IMR-90 (cell line): ENCODE measurements around the gene SMC1B. TPM values are rescaled to one million over a fixed set of nuclear protein-coding genes. Genes with fewer than 3 reads are reported as not detected.

Experiments
- ATAC-seq: fragments of 200-7000 bp; cut with Tn5 transposase; 2 replicates; pipeline ENCODE4 v1.9.1; 2020; ENCODE audit warnings: low read depth, mild to moderate bottlenecking, moderate library complexity
- BruUV-seq: library from RNA; stranded (reverse); fragments of 400-500 nt; replicated peaks from 2 replicates; lab custom pipeline; 2021; lab: Mats Ljungman, UMichigan
- CTCF ChIA-PET: fragments of 300-600 bp; formaldehyde crosslinking; extraction: SDS; loops from one replicate; lab custom pipeline; 2021; ENCODE audit warnings: antibody characterized with exemption; lab: Yijun Ruan, JAX
- POLR2A ChIA-PET: fragments of 300-600 bp; sonication (Branson Sonifier 250); formaldehyde crosslinking; loops from one replicate; lab custom pipeline; 2022; ENCODE audit warnings: antibody characterized with exemption; ENCODE audit not compliant: unreplicated experiment; lab: Charles Lee
- DNase-seq: peaks from one replicate; pipeline ENCODE4 v3.0.0; 2013
- H2AFZ ChIP-seq: replicated peaks from 2 replicates; pipeline ENCODE3; 2013; ENCODE audit warnings: low read length, mild to moderate bottlenecking; ENCODE audit not compliant: poor library complexity
- H2AK5ac ChIP-seq: 2 replicates; pipeline ENCODE4 v1.6.1; 2013; ENCODE audit warnings: low read depth, low read length, inconsistent platforms
- H2AK9ac ChIP-seq: replicated peaks from 2 replicates; pipeline ENCODE3; 2013; ENCODE audit warnings: mild to moderate bottlenecking, low read depth, low read length, moderate library complexity; ENCODE audit not compliant: poor library complexity
- H2BK120ac ChIP-seq: 2 replicates; pipeline ENCODE4 v1.6.1; 2013; ENCODE audit warnings: low read depth, low read length, inconsistent platforms
- H2BK15ac ChIP-seq: 3 replicates; pipeline ENCODE4 v1.6.1; 2013; ENCODE audit warnings: low read depth, low read length, inconsistent platforms
- H2BK20ac ChIP-seq: 2 replicates; pipeline ENCODE4 v1.6.1; 2013; ENCODE audit warnings: low read depth, mild to moderate bottlenecking, inconsistent platforms, low read length, moderate library complexity
- H2BK5ac ChIP-seq: 2 replicates; pipeline ENCODE4 v1.6.1; 2013; ENCODE audit warnings: mild to moderate bottlenecking, low read depth, low read length, inconsistent platforms; ENCODE audit not compliant: poor library complexity, severe bottlenecking
- H3K14ac ChIP-seq: replicated peaks from 2 replicates; pipeline ENCODE4 v1.6.1; 2013; ENCODE audit warnings: low read depth, low read length, inconsistent platforms
- H3K18ac ChIP-seq: 2 replicates; pipeline ENCODE4 v1.6.1; 2013; ENCODE audit warnings: low read depth, low read length, control low read depth
- H3K23ac ChIP-seq: 2 replicates; pipeline ENCODE4 v1.6.1; 2013; ENCODE audit warnings: low read depth, low read length, inconsistent platforms
- H3K27ac ChIP-seq: 2 replicates; pipeline ENCODE4 v1.5.1; 2013; ENCODE audit warnings: mild to moderate bottlenecking, control low read depth, low read length; ENCODE audit not compliant: insufficient read depth
- H3K27me3 ChIP-seq: 2 replicates; pipeline ENCODE4 v1.6.1; 2013; ENCODE audit warnings: low read length; ENCODE audit not compliant: control insufficient read depth, insufficient read depth
- H3K36me3 ChIP-seq: 2 replicates; pipeline ENCODE4 v1.6.1; 2013; ENCODE audit warnings: low read length, mixed read lengths; ENCODE audit not compliant: control insufficient read depth, insufficient read depth
- H3K4ac ChIP-seq: 2 replicates; pipeline ENCODE4 v1.6.1; 2013; ENCODE audit warnings: low read depth, low read length, inconsistent platforms
- H3K4me1 ChIP-seq: 2 replicates; pipeline ENCODE4 v1.6.1; 2013; ENCODE audit warnings: low read length, mixed read lengths; ENCODE audit not compliant: control insufficient read depth, insufficient read depth
- H3K4me2 ChIP-seq: 2 replicates; pipeline ENCODE4 v1.6.1; 2013; ENCODE audit warnings: low read depth, mild to moderate bottlenecking, control low read depth, low read length, moderate library complexity
- H3K4me3 ChIP-seq: 2 replicates; pipeline ENCODE4 v1.5.1; 2013; ENCODE audit warnings: low read depth, mild to moderate bottlenecking, control low read depth, low read length, moderate library complexity; ENCODE audit not compliant: insufficient read depth
- H3K56ac ChIP-seq: 2 replicates; pipeline ENCODE4 v1.6.1; 2013; ENCODE audit warnings: low read length, inconsistent platforms; ENCODE audit not compliant: insufficient read depth; ENCODE audit errors: extremely low read depth
- H3K79me1 ChIP-seq, 2 experiments: 2 replicates each; pipeline ENCODE4 v1.6.1; 2013; ENCODE audit warnings: low read length in 2 of 2, inconsistent platforms in 1 of 2, low read depth in 1 of 2
- H3K9ac ChIP-seq: 2 replicates; pipeline ENCODE4 v1.6.1; 2013; ENCODE audit warnings: low read depth, low read length, control low read depth
- H3K9me1 ChIP-seq: 2 replicates; pipeline ENCODE4 v1.6.1; 2013; ENCODE audit warnings: low read length, inconsistent platforms; ENCODE audit not compliant: insufficient read depth
- H3K9me3 ChIP-seq: 2 replicates; pipeline ENCODE4 v1.6.1; 2013; ENCODE audit warnings: low read length; ENCODE audit not compliant: control insufficient read depth, insufficient read depth
- H4K20me1 ChIP-seq: 2 replicates; pipeline ENCODE4 v1.6.1; 2013; ENCODE audit warnings: low read length, inconsistent platforms; ENCODE audit not compliant: insufficient read depth
- H4K5ac ChIP-seq: 2 replicates; pipeline ENCODE4 v1.6.1; 2013; ENCODE audit warnings: mild to moderate bottlenecking, low read depth, low read length, control low read depth
- H4K8ac ChIP-seq, 2 experiments: 2 replicates each; pipeline ENCODE4 v1.6.1; 2013; ENCODE audit warnings: low read depth in 2 of 2, low read length in 2 of 2, control low read depth in 1 of 2, inconsistent platforms in 1 of 2
- H4K91ac ChIP-seq: 2 replicates; pipeline ENCODE4 v1.6.1; 2013; ENCODE audit warnings: low read depth, low read length, inconsistent platforms; ENCODE audit not compliant: insufficient read depth
- CEBPB ChIP-seq: IDR thresholded peaks from 2 replicates; pipeline ENCODE4 v1.6.1; 2012; ENCODE audit warnings: low read depth, low read length, improper control_type of control experiment
- MAFK ChIP-seq: IDR thresholded peaks from 2 replicates; pipeline ENCODE4 v1.6.1; 2012; ENCODE audit warnings: low read depth, low read length, improper control_type of control experiment
- POLR2A ChIP-seq: IDR thresholded peaks from 2 replicates; pipeline ENCODE4 v1.6.1; 2012; ENCODE audit warnings: mild to moderate bottlenecking, low read depth, low read length
- SMC3 ChIP-seq: fragments of 150-350 bp; IDR thresholded peaks from 2 replicates; pipeline ENCODE4 v1.6.1; 2016; ENCODE audit warnings: low read depth, mild to moderate bottlenecking, antibody characterized with exemption, low read length, moderate library complexity
- USF2 ChIP-seq: fragments of 150-350 bp; IDR thresholded peaks from 2 replicates; pipeline ENCODE4 v1.6.1; 2017; ENCODE audit warnings: mild to moderate bottlenecking, antibody characterized with exemption, low read length, low read depth
- WGBS, 2 experiments: methylation state at CpG; one replicate each; pipeline versions ENCODE4 v1.1.5 to v1.1.7; 2013; ENCODE audit warnings: missing lambda C conversion rate in 2 of 2; ENCODE audit not compliant: insufficient read length in 1 of 2; ENCODE audit errors: extremely low coverage in 2 of 2; 5-methylcytosine and 5-hydroxymethylcytosine counted together
- dilution Hi-C: fragments of 300-500 bp; cut with HindIII; formaldehyde crosslinking; loops from one replicate; pipeline ENCODE4 v1.14.3; 2018; ENCODE audit warnings: low sequenced_read_pairs; ENCODE audit not compliant: unreplicated experiment
- in situ Hi-C: fragments of 300-500 bp; cut with MboI; formaldehyde crosslinking; loops from 3 replicates; pipeline ENCODE4 v1.14.3; 2019; ENCODE audit warnings: low sequenced_read_pairs, inconsistent platforms, mixed read lengths
- intact Hi-C: fragments of 100-400 bp; cut with micrococcal nuclease; formaldehyde crosslinking; loops from 2 replicates; pipeline ENCODE4 v1.10.0; 2022
- polyA plus RNA-seq, 3 experiments: library from polyadenylated mRNA; depleted of rRNA; stranded (reverse); fragments of >200 nt; gene quantifications; 2 replicates each; pipeline ENCODE4 v1.2.3, GENCODE V29; 2012; ENCODE audit warnings: low replicate concordance in 1 of 3
- total RNA-seq: library from RNA; depleted of rRNA; stranded (reverse); fragments of >200 nt; gene quantifications from 2 replicates; pipeline ENCODE4 v1.2.3, GENCODE V29; 2012

The SMC1B gene
- total and polyA plus RNA-seq, 2 of the 4 experiments (the other 2 are of a cell fraction), result not detected

- Histone ChIP-seq H3K4me1 (no peaks in the 10 kb centered on the region), H2BK5ac (no peak overlapping the region), H3K18ac (no peak overlapping the region), H2AK5ac (no peak overlapping the region), H4K8ac (no peak overlapping the region), H3K23ac (no peak overlapping the region), H3K4ac (no peak overlapping the region), H3K56ac (no peak overlapping the region), H4K20me1 (no peaks in the 10 kb centered on the region), H3K9me3 (peaks cover 3% of the 10 kb centered on the region), H3K4me3 (no peak overlapping the region), H3K14ac (no peak overlapping the region), H3K9me1 (no peaks in the 10 kb centered on the region), H4K91ac (no peak overlapping the region), H2BK20ac (no peak overlapping the region), H3K4me2 (no peak overlapping the region), H3K36me3 (no peaks in the 10 kb centered on the region), H2AK9ac (no peak overlapping the region), H3K27me3 (peaks cover 6% of the 10 kb centered on the region; the same call in 1 of the 2 replicates), H2BK120ac (no peak overlapping the region), H4K5ac (no peak overlapping the region), H2AFZ (no peak overlapping the region), H3K27ac (no peak overlapping the region), H2BK15ac (no peak overlapping the region), H3K79me1 (no peaks in the 10 kb centered on the region), H3K9ac (no peak overlapping the region)
- WGBS, 2 experiments, result no CpG with 5 or more reads among the region's 4 CpGs
- DNase-seq (no peak), ATAC-seq (no peak)
- intact Hi-C loops (no loop called here), in situ Hi-C loops (no loop called here), dilution Hi-C loops (no loop called here)
- BruUV-seq, result no TSS peak
- no peak for TF ChIP-seq CEBPB
- no peak for TF ChIP-seq SMC3
- TF ChIP-seq MAFK, result no peak
- no peak for TF ChIP-seq POLR2A
- no peak for TF ChIP-seq USF2
- ChIA-PET CTCF (interaction anchor here (0.6 kb wide), 1 partner anchor 186 kb away, joined by 4 read pairs; no protein-coding TSS in a partner anchor), POLR2A (no interaction called here)
Observed at GRCh38 chr22:45423524-45423923, 10.1 kb upstream of the SMC1B start.
